Endodermal cell (in vitro differentiated cells): ENCODE results near the gene ANKK1. TPM values are rescaled to one million over a fixed set of nuclear protein-coding genes. Genes with fewer than 3 reads are reported as not detected.

Experiments used
- DNase-seq: peaks from one replicate; pipeline ENCODE4 v3.0.0-alpha.2; 2017
- H3K27ac ChIP-seq: 2 replicates; pipeline ENCODE4 v1.5.1; 2013; ENCODE audit warnings: mild to moderate bottlenecking, low read depth, low read length, moderate library complexity
- H3K27me3 ChIP-seq: 2 replicates; pipeline ENCODE4 v1.6.1; 2013; ENCODE audit warnings: mild to moderate bottlenecking, low read length, moderate library complexity; ENCODE audit not compliant: insufficient read depth, control insufficient read depth, poor library complexity, severe bottlenecking
- H3K36me3 ChIP-seq: 2 replicates; pipeline ENCODE4 v1.7.0; 2013; ENCODE audit warnings: mild to moderate bottlenecking, low read length, moderate library complexity; ENCODE audit not compliant: control insufficient read depth, insufficient read depth
- H3K4me1 ChIP-seq: one replicate; pipeline ENCODE4 v1.7.0; 2013; ENCODE audit warnings: low read length; ENCODE audit not compliant: control insufficient read depth, insufficient read depth
- H3K4me3 ChIP-seq: 2 replicates; pipeline ENCODE4 v1.5.1; 2013; ENCODE audit warnings: mild to moderate bottlenecking, low read length, moderate library complexity
- H3K9ac ChIP-seq: 2 replicates; pipeline ENCODE4 v1.6.1; 2013; ENCODE audit warnings: mild to moderate bottlenecking, low read length, moderate library complexity; ENCODE audit not compliant: poor library complexity, severe bottlenecking; ENCODE audit errors: extremely low read depth
- H3K9me3 ChIP-seq: 2 replicates; pipeline ENCODE4 v1.6.1; 2013; ENCODE audit warnings: mild to moderate bottlenecking, low read length, moderate library complexity; ENCODE audit not compliant: control insufficient read depth
- H3K27ac Mint-ChIP-seq: 2 replicates; pipeline ENCODE4 v1.8.0; 2020; ENCODE audit warnings: mixed read lengths
- H3K27me3 Mint-ChIP-seq: 2 replicates; pipeline ENCODE4 v1.8.0; 2021; ENCODE audit warnings: mild to moderate bottlenecking, mixed read lengths; ENCODE audit not compliant: insufficient read depth
- H3K36me3 Mint-ChIP-seq: 2 replicates; pipeline ENCODE4 v1.8.0; 2020; ENCODE audit warnings: low read depth, mixed read lengths
- H3K4me1 Mint-ChIP-seq: 2 replicates; pipeline ENCODE4 v1.8.0; 2020; ENCODE audit warnings: mixed read lengths
- H3K4me3 Mint-ChIP-seq: 2 replicates; pipeline ENCODE4 v1.8.0; 2020; ENCODE audit warnings: mild to moderate bottlenecking, moderate library complexity, mixed read lengths
- H3K9me3 Mint-ChIP-seq: 2 replicates; pipeline ENCODE4 v1.8.0; 2020; ENCODE audit warnings: mild to moderate bottlenecking, mixed read lengths
- CTCF ChIP-seq: fragments of 200-600 bp; sonication (generic); conservative IDR thresholded peaks from 2 replicates; pipeline ENCODE4 v1.5.0; 2021; ENCODE audit warnings: antibody characterized with exemption, mild to moderate bottlenecking
- WGBS, 2 experiments: methylation state at CpG; one replicate each; pipeline versions ENCODE4 v1.1.5 to v1.1.7; 2013; ENCODE audit warnings: missing lambda C conversion rate in 2 of 2, mixed read lengths in 1 of 2; ENCODE audit not compliant: insufficient coverage in 1 of 2, insufficient read length in 1 of 2; 5-methylcytosine and 5-hydroxymethylcytosine counted together
- total RNA-seq, 2 donors: library from RNA; stranded (reverse); fragmentation: NEBNext Ultra II Directional in 1 of 2; extraction: Animal tissue kit (Norgen Biotek cat#: 25700) in 1 of 2; gene quantifications; 2 replicates in 1 of 2; 3 replicates in 1 of 2; pipeline ENCODE4 v1.2.1, GENCODE V29; 2021

The ANKK1 gene
- total RNA-seq, 2 donors from 2014 or later = not detected

DNA sequence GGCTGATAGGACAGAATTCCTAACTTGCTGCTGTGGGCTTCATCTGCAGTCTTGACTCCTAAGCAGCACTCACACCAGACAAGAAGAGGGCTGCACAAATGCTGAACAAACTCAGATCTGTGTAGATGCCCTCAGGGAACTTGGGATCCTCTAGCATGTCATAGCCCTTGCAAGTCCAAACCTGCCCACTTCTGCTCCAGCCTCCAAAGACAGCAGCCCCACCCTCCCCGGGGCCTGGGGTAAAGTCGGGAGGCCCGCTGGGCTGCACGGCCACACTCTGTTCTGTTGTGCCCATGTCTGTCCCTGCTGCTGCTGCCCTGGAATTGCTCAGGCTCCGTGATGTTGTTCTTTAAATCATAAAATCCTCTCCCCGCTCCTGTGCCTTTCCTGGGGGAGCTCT lies 59.4 kb downstream of the ANKK1 start:
- H3K4me3 ChIP-seq = no peak overlapping the region
- no peak overlapping the region for H3K27ac ChIP-seq
- H3K4me1 ChIP-seq = peaks cover 4% of the 10 kb centered on the region
- H3K27me3 Mint-ChIP-seq = peaks cover 26% of the 10 kb centered on the region
- H3K9me3 ChIP-seq = no peaks in the 10 kb centered on the region
- H3K4me1 Mint-ChIP-seq = peaks cover 4% of the 10 kb centered on the region
- H3K9me3 Mint-ChIP-seq = no peaks in the 10 kb centered on the region
- DNase-seq = no peak
- 93 to 96% methylated on average over 4 to 6 of the region's 6 CpGs for WGBS, 2 experiments
- H3K36me3 Mint-ChIP-seq = no peaks in the 10 kb centered on the region
- no peak overlapping the region for H3K9ac ChIP-seq
- no peaks in the 10 kb centered on the region for H3K27me3 ChIP-seq
- no peak for TF ChIP-seq CTCF
- no peak overlapping the region for H3K4me3 Mint-ChIP-seq
- H3K27ac Mint-ChIP-seq = no peak overlapping the region
- no peaks in the 10 kb centered on the region for H3K36me3 ChIP-seq

GRCh38 chr11:113447621-113448315 lies 60.2 kb downstream of the ANKK1 start:
- H3K4me1 Mint-ChIP-seq = peaks cover 5% of the 10 kb centered on the region
- H3K9me3 Mint-ChIP-seq = no peaks in the 10 kb centered on the region
- no peak overlapping the region for H3K27ac Mint-ChIP-seq
- H3K9me3 ChIP-seq = no peaks in the 10 kb centered on the region
- H3K36me3 Mint-ChIP-seq = no peaks in the 10 kb centered on the region
- no peak overlapping the region for H3K9ac ChIP-seq
- peaks cover 23% of the 10 kb centered on the region for H3K27me3 Mint-ChIP-seq
- no peaks in the 10 kb centered on the region for H3K36me3 ChIP-seq
- no peak overlapping the region for H3K27ac ChIP-seq
- 88 to 94% methylated on average over 7 to 8 of the region's 8 CpGs for WGBS, 2 experiments
- no peak for TF ChIP-seq CTCF
- no peak overlapping the region for H3K4me3 Mint-ChIP-seq
- H3K4me3 ChIP-seq = no peak overlapping the region
- H3K27me3 ChIP-seq = no peaks in the 10 kb centered on the region
- H3K4me1 ChIP-seq = peaks cover 4% of the 10 kb centered on the region
- no peak for DNase-seq

DNA sequence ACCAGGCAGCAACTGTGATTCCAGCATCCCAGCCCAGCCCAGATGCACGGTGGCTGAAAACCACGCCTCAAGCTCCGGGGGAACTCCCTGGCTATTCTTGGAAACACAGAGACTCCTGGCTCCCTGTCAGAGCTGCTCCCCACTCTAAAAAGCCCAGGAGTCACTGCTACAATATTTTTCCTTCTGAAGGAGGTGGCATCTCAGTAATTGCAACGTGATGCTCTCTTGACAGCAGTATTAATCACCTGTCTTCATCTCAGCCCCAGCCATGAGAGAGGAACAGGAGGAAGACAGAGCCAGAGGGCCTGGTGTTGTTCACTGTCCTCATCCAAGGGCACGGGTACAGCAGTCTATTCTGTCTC lies 60.7 kb downstream of the ANKK1 start:
- Mint-ChIP-seq H3K4me3 (no peak overlapping the region), H3K36me3 (no peaks in the 10 kb centered on the region), H3K27me3 (peaks cover 23% of the 10 kb centered on the region), H3K4me1 (peaks cover 10% of the 10 kb centered on the region), H3K27ac (no peak overlapping the region), H3K9me3 (no peaks in the 10 kb centered on the region)
- Histone ChIP-seq H3K4me3 (no peak overlapping the region), H3K4me1 (peaks cover 4% of the 10 kb centered on the region), H3K9ac (no peak overlapping the region), H3K27me3 (no peaks in the 10 kb centered on the region), H3K9me3 (no peaks in the 10 kb centered on the region), H3K27ac (no peak overlapping the region), H3K36me3 (no peaks in the 10 kb centered on the region)
- WGBS, 2 experiments = 87 to 89% methylated on average over 2 to 5 of the region's 5 CpGs
- no peak for DNase-seq
- no peak for TF ChIP-seq CTCF
